Stimulated activated naive CD8-positive, alpha-beta T cell treated with anti-CD3 and anti-CD28 coated beads, Interleukin-15, Interleukin-2, amounts not matched to agents 100 ng/mL and 50 ng/mL, for 24 hours (primary cell): ENCODE results near the gene FCMR.

Experiments
- H3K27ac Mint-ChIP-seq: one replicate; pipeline ENCODE4 v1.8.0; 2021; ENCODE audit warnings: mild to moderate bottlenecking, mixed read lengths
- H3K27me3 Mint-ChIP-seq: one replicate; pipeline ENCODE4 v1.8.0; 2021; ENCODE audit warnings: mixed read lengths
- H3K36me3 Mint-ChIP-seq: one replicate; pipeline ENCODE4 v1.8.0; 2021; ENCODE audit warnings: low read depth, mixed read lengths
- H3K4me1 Mint-ChIP-seq: one replicate; pipeline ENCODE4 v1.8.0; 2021; ENCODE audit warnings: low read depth, mixed read lengths
- H3K4me3 Mint-ChIP-seq: one replicate; pipeline ENCODE4 v1.8.0; 2021; ENCODE audit warnings: mild to moderate bottlenecking, mixed read lengths
- H3K9me3 Mint-ChIP-seq: one replicate; pipeline ENCODE4 v1.8.0; 2021; ENCODE audit warnings: mixed read lengths

The FCMR gene

GRCh38 chr1:206923009-206923960 lies 1.5 kb upstream of the FCMR start:
- Mint-ChIP-seq H3K4me1 (peaks cover 26% of the 10 kb centered on the region), H3K9me3 (no peaks in the 10 kb centered on the region), H3K27me3 (no peaks in the 10 kb centered on the region), H3K27ac (no peak overlapping the region), H3K4me3 (no peak overlapping the region), H3K36me3 (peaks cover 5% of the 10 kb centered on the region)

DNA sequence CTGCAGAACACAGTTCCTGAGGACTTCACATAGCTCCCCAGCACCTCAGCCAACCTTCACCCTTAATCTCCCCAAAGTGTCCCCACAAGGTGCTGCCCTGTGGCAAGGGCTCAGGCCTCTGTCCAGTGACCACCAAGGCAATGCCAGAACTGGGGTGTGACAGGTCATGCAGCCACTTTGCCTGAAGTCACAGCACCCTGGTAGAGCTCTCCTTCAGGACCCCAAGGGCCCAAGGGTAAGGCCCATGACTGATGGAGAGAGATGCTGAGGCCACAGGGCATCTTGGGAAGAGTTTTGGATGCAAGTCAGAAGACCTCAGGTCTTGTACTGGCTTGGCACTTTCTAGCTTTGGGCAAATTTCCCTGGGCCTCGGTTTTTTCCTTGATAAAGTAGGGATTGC lies 783 bp upstream of the FCMR start:
- no peak overlapping the region for H3K4me3 Mint-ChIP-seq
- H3K27me3 Mint-ChIP-seq = no peaks in the 10 kb centered on the region
- H3K36me3 Mint-ChIP-seq = peaks cover 13% of the 10 kb centered on the region
- no peak overlapping the region for H3K27ac Mint-ChIP-seq
- H3K9me3 Mint-ChIP-seq = no peaks in the 10 kb centered on the region
- H3K4me1 Mint-ChIP-seq = peaks cover 26% of the 10 kb centered on the region

DNA sequence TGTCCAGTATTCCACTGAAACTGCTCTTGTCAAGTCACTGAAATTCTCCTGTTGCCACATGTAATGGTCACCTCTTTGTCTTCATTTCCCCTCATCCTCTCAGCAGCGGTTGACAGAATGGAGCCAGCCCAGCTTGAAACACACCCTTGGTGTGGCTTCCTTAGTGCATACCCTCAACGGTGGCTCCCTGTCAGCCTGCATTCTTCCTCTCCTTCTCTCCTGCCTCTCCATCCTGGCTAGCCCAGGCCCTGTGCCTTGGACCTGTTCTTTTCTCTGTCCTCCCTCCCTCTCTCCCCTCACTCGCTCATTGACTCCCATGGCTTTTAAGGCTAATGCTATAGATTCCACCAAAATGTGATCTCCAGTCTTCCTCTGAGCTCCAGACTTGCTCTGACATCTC lies 3.7 kb downstream of the FCMR start:
- Mint-ChIP-seq H3K27me3 (no peaks in the 10 kb centered on the region), H3K27ac (peak overlapping the region; percentile 94), H3K9me3 (no peaks in the 10 kb centered on the region), H3K36me3 (peaks cover 42% of the 10 kb centered on the region), H3K4me1 (peaks cover 58% of the 10 kb centered on the region), H3K4me3 (peak overlapping the region; percentile 77)

GRCh38 chr1:206916000-206916709 lies 5.6 kb downstream of the FCMR start:
- peak overlapping the region; percentile 78 for H3K4me3 Mint-ChIP-seq

DNA sequence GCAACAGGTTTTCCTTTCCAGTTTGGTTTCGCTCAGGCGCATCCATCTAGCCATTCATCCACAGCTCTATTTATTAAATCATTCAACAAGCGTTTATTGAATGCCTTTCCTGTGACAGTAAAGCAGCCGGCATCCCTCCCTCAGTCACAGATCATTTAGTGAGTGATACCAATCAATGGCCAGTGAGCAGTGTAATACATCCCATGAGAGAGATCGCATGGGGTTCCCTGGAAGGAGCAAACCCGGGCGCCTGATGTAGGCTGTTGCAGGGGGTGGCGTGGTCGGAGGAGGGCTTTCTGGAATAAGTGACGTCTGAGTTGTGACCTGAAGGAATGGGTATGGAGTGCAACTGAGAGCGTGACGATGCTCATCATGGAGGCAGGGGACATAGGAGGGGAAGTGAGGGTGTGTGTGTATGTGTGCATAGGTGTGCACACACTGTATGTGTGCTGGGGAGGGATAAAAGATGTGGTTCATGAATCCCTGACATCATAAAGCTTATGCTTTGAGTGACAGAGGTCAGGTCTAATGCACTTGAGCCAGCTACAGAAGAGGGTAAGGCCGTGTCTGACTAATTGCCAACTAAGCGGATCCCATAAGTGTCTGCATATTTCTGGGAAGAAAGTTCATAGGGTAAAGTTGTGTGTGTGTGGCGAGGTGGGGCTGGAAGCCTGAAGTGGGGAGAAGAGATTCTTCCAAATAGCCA lies 6.6 kb downstream of the FCMR start:
- Mint-ChIP-seq H3K4me1 (peaks cover 87% of the 10 kb centered on the region), H3K27ac (peak overlapping the region; percentile 94), H3K9me3 (no peaks in the 10 kb centered on the region), H3K27me3 (no peaks in the 10 kb centered on the region), H3K36me3 (peaks cover 56% of the 10 kb centered on the region), H3K4me3 (peak overlapping the region; percentile 78)

More at GRCh38 chr1:206916000-206916709, 5.6 kb downstream of the FCMR start:
- Mint-ChIP-seq H3K9me3 (no peaks in the 10 kb centered on the region), H3K27ac (peak overlapping the region; percentile 94), H3K27me3 (no peaks in the 10 kb centered on the region), H3K4me1 (peaks cover 78% of the 10 kb centered on the region), H3K36me3 (peaks cover 56% of the 10 kb centered on the region)

DNA sequence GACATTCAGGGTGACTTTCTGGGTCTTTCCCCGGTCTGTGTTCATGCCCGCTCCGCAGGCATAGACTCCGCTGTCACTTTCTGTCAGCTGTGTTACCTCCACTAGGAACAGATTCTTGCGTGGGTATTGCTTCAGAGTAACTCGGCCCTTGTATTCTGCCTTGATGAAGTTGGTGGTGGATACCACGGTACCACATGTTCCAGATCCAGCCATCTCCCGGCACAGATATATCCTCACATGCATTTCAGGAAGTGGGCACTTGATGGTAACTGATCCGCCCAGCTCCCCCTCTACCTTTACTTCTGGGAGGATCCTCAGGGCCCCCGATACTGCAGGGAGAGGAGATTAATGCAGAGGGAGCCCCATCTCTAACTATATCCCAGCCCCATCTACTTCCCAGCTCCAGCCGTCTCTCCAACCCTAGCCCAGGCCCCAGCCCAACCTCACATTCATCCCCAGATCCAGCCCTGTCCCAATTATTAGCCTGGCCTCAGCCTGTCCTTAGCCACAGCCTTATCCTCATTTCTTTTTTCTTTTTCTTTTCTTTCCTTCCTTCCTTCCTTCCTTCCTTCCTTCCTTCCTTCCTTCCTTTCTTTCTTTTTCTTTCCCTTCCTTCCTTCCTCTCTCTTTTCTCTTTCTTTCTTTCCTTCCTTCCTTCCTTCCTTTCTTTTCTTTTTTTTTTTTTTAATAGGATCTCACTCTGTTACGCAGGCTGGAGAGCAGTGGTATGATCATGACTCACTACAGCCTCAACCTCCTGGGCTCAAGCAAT lies 7.8 kb downstream of the FCMR start:
- no peaks in the 10 kb centered on the region for H3K9me3 Mint-ChIP-seq
- peaks cover 90% of the 10 kb centered on the region for H3K4me1 Mint-ChIP-seq
- H3K27ac Mint-ChIP-seq = peak overlapping the region; percentile 57
- no peak overlapping the region for H3K4me3 Mint-ChIP-seq
- no peaks in the 10 kb centered on the region for H3K27me3 Mint-ChIP-seq
- peaks cover 53% of the 10 kb centered on the region for H3K36me3 Mint-ChIP-seq

GRCh38 chr1:206912445-206913095 lies 9.2 kb downstream of the FCMR start:
- Mint-ChIP-seq H3K27me3 (no peaks in the 10 kb centered on the region), H3K4me1 (peaks cover 92% of the 10 kb centered on the region), H3K9me3 (no peaks in the 10 kb centered on the region), H3K36me3 (peaks cover 55% of the 10 kb centered on the region), H3K27ac (no peak overlapping the region), H3K4me3 (no peak overlapping the region)

DNA sequence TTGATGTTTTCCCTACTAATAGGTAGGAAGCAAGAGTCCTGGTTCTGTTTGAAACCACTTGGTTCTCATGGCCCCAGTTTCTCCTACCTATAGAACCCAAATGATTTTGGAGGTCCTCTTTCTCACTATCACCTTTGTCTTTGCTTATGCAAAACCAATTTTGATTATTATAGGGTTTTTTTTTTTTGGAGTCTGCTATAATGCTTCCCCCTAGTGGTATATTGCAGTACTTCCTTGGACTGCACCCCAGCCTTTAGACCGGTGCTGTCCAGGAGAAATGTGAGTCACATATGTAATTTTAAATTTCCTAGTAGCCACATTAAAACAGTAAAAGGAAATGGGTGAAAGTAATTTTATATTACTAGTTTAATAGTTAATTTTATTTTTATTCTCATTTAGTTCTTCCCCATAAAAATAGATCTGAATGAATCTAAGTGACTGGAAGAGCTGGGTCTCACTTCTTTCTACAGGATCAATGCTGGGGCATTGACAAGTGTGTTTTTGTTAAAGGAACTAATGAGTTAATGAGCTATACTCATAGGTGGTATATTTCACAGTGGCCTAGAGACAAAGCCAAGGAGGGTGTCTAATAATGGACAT lies 10.6 kb downstream of the FCMR start:
- Mint-ChIP-seq H3K27me3 (no peaks in the 10 kb centered on the region), H3K27ac (peak overlapping the region; percentile 59), H3K36me3 (peaks cover 48% of the 10 kb centered on the region), H3K4me1 (peaks cover 92% of the 10 kb centered on the region), H3K4me3 (no peak overlapping the region), H3K9me3 (no peaks in the 10 kb centered on the region)

GRCh38 chr1:206909883-206910318 lies 11.8 kb downstream of the FCMR start:
- H3K9me3 Mint-ChIP-seq = no peaks in the 10 kb centered on the region
- no peak overlapping the region for H3K27ac Mint-ChIP-seq
- no peaks in the 10 kb centered on the region for H3K27me3 Mint-ChIP-seq
- peak overlapping the region; percentile 41 for H3K4me3 Mint-ChIP-seq
- H3K4me1 Mint-ChIP-seq = peaks cover 92% of the 10 kb centered on the region
- peaks cover 43% of the 10 kb centered on the region for H3K36me3 Mint-ChIP-seq

GRCh38 chr1:206909161-206909882 lies 12.4 kb downstream of the FCMR start:
- peak overlapping the region; percentile 61 for H3K4me3 Mint-ChIP-seq
- peaks cover 92% of the 10 kb centered on the region for H3K4me1 Mint-ChIP-seq
- H3K27me3 Mint-ChIP-seq = no peaks in the 10 kb centered on the region
- peaks cover 43% of the 10 kb centered on the region for H3K36me3 Mint-ChIP-seq
- no peaks in the 10 kb centered on the region for H3K9me3 Mint-ChIP-seq
- peak overlapping the region; percentile 19 for H3K27ac Mint-ChIP-seq

GRCh38 chr1:206908038-206908437 lies 13.7 kb downstream of the FCMR start:
- Mint-ChIP-seq H3K4me1 (peaks cover 92% of the 10 kb centered on the region), H3K27me3 (no peaks in the 10 kb centered on the region), H3K4me3 (no peak overlapping the region), H3K36me3 (peaks cover 56% of the 10 kb centered on the region), H3K9me3 (no peaks in the 10 kb centered on the region), H3K27ac (peak overlapping the region; percentile 53)

DNA sequence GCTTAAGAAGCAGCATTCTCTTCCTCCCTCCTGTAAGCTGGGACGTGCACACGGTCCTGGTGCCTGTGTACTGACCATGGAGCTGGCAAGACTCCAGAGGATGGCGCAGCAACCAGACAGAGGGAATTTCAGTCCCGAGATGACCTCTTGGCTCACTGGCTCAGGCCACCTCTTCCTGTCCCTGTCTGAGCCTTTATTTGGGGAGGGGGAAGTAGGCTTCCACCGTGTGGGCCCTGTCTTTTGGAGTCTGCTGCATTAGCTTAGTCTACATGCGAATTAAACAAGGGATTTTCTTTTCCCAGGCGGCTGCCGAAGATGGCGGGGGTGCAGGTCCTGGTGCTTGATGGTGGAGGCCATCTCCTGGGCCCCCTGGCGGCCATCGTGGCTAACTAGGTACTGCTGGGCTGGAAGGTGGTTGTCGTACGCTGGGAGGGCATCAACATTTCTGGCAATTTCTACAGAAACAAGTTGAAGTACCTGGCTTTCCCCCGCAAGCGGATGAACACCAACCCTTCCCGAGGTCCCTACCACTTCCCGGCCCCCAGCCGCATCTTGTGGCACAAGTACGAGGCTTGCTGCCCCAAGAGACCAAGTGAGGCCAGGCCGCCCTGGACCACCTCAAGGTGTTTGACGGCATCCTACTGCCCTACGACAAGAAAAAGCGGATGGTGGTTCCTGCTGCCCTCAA lies 14.3 kb downstream of the FCMR start:
- H3K9me3 Mint-ChIP-seq = no peaks in the 10 kb centered on the region
- H3K4me3 Mint-ChIP-seq = no peak overlapping the region
- H3K27ac Mint-ChIP-seq = no peak overlapping the region

More for the DNA sequence above, 14.3 kb downstream of the FCMR start:
- peaks cover 57% of the 10 kb centered on the region for H3K36me3 Mint-ChIP-seq
- no peaks in the 10 kb centered on the region for H3K27me3 Mint-ChIP-seq
- H3K4me1 Mint-ChIP-seq = peaks cover 92% of the 10 kb centered on the region
